Breast epithelium (tissue), 3 donors: ENCODE results near the gene VPS72.

Source experiments
- POLR2A ChIP-seq: fragments of 450-650 bp; IDR thresholded peaks from one replicate; pipeline ENCODE4 v1.6.1; 2016; ENCODE audit warnings: antibody characterized with exemption, mild to moderate bottlenecking, moderate library complexity
- POLR2AphosphoS5 ChIP-seq, 3 donors: sonication (generic); formaldehyde crosslinking; IDR thresholded peaks; one replicate each; pipeline ENCODE4 v1.6.1; 2017; ENCODE audit warnings: antibody characterized with exemption in 3 of 3
- TF ChIP-seq, protein P1 (sequence below), 3 donors: fragments of 450-650 bp; IDR thresholded peaks; one replicate each; pipeline ENCODE4 v1.5.1; 2016 to 2017; ENCODE audit warnings: antibody characterized with exemption in 3 of 3, mild to moderate bottlenecking in 3 of 3, moderate library complexity in 3 of 3

DNA sequence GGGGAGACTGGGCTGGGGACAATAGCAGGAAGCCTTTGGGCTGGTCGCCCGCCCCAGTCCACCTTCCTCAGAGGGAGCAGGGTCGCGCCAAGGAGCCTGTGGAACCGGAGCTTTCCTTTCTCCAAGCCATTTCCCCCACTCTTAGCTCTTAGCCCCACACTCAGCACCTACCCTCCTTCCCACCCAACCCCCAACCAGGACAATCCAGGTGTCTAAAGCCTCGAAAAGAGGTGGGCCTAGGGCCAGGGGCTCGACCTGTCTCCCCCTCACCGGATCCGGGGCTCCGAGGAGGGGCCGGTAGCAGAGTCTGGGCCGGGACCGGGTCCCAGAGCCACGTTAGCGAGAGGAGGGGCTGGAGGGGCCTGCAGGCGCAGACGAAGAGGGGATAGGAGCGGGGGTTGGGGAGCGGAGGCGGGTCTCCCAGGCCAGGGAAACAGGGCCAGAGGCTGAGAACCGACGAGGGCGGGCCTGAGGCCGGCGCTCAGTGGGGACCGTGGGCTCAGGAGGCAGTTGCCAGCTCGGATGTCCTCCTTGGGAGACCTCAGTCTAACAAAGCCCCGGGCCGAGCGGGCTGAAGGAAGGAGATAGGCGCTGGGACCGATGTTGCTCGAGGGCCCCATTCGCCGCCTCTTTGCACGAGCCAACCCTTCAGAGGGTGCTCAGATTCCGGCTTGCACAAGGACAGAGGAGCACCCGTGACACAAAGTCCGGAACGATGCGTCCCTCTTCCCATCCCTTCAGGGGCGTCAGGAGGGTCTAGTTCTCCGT is 44.5 kb downstream of the VPS72 start:
- TF ChIP-seq, protein P1, sequence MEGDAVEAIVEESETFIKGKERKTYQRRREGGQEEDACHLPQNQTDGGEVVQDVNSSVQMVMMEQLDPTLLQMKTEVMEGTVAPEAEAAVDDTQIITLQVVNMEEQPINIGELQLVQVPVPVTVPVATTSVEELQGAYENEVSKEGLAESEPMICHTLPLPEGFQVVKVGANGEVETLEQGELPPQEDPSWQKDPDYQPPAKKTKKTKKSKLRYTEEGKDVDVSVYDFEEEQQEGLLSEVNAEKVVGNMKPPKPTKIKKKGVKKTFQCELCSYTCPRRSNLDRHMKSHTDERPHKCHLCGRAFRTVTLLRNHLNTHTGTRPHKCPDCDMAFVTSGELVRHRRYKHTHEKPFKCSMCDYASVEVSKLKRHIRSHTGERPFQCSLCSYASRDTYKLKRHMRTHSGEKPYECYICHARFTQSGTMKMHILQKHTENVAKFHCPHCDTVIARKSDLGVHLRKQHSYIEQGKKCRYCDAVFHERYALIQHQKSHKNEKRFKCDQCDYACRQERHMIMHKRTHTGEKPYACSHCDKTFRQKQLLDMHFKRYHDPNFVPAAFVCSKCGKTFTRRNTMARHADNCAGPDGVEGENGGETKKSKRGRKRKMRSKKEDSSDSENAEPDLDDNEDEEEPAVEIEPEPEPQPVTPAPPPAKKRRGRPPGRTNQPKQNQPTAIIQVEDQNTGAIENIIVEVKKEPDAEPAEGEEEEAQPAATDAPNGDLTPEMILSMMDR (IDR thresholded peaks at IDR 0.05), result no peak
- no peak for TF ChIP-seq POLR2AphosphoS5 (IDR thresholded peaks at IDR 0.05)
- TF ChIP-seq POLR2A, result no peak
